Thoracic aorta (tissue), 2 donors: Measurements from ENCODE around the gene GPC6. TPM values are rescaled to one million over a fixed set of nuclear protein-coding genes. Genes with fewer than 3 reads are reported as not detected.
"Not testable (repeated sequence)": the region's sequence is repeated elsewhere in the genome, so short reads cannot be mapped to it uniquely, and the experiment has no call there.

Source experiments
- ATAC-seq: fragments of 150-250 bp; one replicate; pipeline ENCODE4 v1.8.0; 2017; ENCODE audit warnings: low read depth; ENCODE audit not compliant: insufficient number of reproducible peaks, low FRiP score
- DNase-seq: peaks from one replicate; pipeline ENCODE4 v3.0.0-alpha.2; 2020; ENCODE audit warnings: low spot score
- H3K27ac ChIP-seq, 2 donors: fragments of 200-600 bp; sonication (generic); 1 replicate in 1 of 2; 2 replicates in 1 of 2; pipeline ENCODE4 v1.5.1; 2016; ENCODE audit warnings: mild to moderate bottlenecking in 2 of 2, moderate library complexity in 2 of 2
- H3K27me3 ChIP-seq: fragments of 200-600 bp; sonication (generic); replicated peaks from 2 replicates; pipeline ENCODE4 v1.6.0; 2016; ENCODE audit warnings: mild to moderate bottlenecking; ENCODE audit not compliant: insufficient read depth
- H3K36me3 ChIP-seq: fragments of 200-600 bp; sonication (generic); one replicate; pipeline ENCODE4 v1.5.1; 2016
- H3K4me1 ChIP-seq, 2 donors: fragments of 200-600 bp; sonication (generic); 1 replicate in 1 of 2; 2 replicates in 1 of 2; pipeline versions ENCODE4 v1.5.1 to v1.6.0; 2016; ENCODE audit warnings: low read depth in 2 of 2, mild to moderate bottlenecking in 1 of 2; ENCODE audit not compliant: control insufficient read depth in 1 of 2
- H3K4me3 ChIP-seq: fragments of 200-600 bp; sonication (generic); 2 replicates; pipeline ENCODE4 v1.5.1; 2016; ENCODE audit warnings: mild to moderate bottlenecking
- H3K9me3 ChIP-seq: fragments of 200-600 bp; sonication (generic); 2 replicates; pipeline ENCODE4 v1.5.1; 2016
- total RNA-seq, 2 donors: library from RNA; depleted of rRNA; stranded (reverse); fragments of >200 nt; gene quantifications; one replicate each; pipeline versions ENCODE4 v1.1.0 to v1.2.3, GENCODE V29; 2016
- TF ChIP-seq, protein P1 (sequence below): fragments of 200-600 bp; sonication (generic); IDR thresholded peaks from one replicate; pipeline ENCODE4 v1.5.1; 2019; ENCODE audit warnings: antibody characterized with exemption

GPC6 gene
- total RNA-seq, 2 donors from 2014 or later = 34.9 to 56.4 TPM

DNA sequence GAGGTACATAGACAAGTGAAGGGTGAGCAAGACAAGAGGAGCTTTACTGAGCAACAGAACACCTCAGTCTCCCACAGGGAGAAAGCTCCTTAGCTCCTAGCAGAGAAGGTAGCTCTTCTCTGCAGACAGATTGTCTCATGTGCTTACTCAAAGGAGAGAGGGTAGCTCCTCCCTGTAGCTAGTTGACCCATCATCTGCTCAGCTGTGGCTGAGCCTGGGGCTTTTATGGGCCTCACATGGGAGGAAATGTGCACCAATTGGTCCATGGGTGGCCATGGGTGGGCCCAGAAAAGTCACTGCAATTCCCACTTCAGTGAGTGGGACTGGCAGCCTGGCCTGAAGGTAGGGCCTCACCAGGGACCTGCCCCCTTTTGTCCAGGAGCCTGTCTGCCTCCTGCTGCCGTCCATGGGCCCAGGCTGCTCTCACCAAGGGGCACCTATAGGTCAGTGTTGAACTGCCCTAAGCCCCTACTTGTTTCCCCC is 246.2 kb downstream of the GPC6 start:
- H3K9me3 ChIP-seq = no peaks in the 10 kb centered on the region
- no peak for ATAC-seq
- peaks cover 20 to 26% of the 10 kb centered on the region in 2 donors for H3K4me1 ChIP-seq

DNA sequence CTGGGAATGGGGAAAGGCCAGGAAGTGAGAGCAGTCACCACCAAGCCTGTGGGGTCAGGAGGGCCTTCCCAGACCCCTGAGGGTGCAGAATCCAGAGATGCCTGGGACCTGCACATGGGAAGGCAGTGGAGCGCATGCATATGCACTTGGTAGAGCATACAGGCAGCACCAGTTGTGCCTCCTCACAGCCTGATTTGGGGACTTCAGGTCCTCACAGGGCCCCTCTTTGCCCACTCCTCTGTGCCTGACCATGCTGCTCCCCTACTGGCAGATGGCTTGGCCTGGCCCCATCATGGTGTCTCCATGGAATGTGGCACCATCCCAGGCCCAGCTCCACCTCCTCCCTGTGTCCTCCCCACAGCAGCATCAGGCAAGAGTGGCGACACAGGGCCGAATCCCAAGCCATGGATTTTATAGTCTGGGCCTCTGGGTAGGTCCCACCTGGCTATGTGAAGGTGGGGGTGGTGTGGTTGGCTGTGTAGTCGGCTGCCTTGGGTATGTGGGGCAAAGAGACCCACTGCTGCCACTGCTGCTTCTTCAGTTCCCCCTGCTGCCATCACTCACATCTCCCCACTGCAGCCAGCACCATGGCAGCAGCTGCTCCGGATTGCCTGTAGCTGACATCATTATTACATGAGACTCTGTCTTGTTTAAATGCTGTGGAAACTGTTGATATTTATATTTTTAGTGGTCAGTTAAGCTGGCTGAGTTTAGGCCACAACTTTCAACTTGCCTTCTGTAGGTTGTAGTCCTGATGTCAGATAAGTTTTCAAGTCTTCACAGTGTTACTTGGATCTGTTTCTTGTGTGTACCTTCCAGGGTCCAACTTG is 247.0 kb downstream of the GPC6 start:
- TF ChIP-seq, protein P1, sequence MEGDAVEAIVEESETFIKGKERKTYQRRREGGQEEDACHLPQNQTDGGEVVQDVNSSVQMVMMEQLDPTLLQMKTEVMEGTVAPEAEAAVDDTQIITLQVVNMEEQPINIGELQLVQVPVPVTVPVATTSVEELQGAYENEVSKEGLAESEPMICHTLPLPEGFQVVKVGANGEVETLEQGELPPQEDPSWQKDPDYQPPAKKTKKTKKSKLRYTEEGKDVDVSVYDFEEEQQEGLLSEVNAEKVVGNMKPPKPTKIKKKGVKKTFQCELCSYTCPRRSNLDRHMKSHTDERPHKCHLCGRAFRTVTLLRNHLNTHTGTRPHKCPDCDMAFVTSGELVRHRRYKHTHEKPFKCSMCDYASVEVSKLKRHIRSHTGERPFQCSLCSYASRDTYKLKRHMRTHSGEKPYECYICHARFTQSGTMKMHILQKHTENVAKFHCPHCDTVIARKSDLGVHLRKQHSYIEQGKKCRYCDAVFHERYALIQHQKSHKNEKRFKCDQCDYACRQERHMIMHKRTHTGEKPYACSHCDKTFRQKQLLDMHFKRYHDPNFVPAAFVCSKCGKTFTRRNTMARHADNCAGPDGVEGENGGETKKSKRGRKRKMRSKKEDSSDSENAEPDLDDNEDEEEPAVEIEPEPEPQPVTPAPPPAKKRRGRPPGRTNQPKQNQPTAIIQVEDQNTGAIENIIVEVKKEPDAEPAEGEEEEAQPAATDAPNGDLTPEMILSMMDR = no peak
- Histone ChIP-seq H3K9me3 (no peaks in the 10 kb centered on the region), H3K4me1 (peaks cover 20 to 26% of the 10 kb centered on the region in 2 donors), H3K4me3 (no peak overlapping the region), H3K36me3 (no peaks in the 10 kb centered on the region), H3K27me3 (no peaks in the 10 kb centered on the region), H3K27ac (no peak overlapping the region)
- ATAC-seq (no peak), DNase-seq (no peak)

More for the DNA sequence above, 246.2 kb downstream of the GPC6 start:
- no peaks in the 10 kb centered on the region for H3K27me3 ChIP-seq
- no peak for DNase-seq
- no peak overlapping the region for H3K27ac ChIP-seq
- H3K4me3 ChIP-seq = no peak overlapping the region
- TF ChIP-seq, protein P1 = no peak
- H3K36me3 ChIP-seq = no peaks in the 10 kb centered on the region

DNA sequence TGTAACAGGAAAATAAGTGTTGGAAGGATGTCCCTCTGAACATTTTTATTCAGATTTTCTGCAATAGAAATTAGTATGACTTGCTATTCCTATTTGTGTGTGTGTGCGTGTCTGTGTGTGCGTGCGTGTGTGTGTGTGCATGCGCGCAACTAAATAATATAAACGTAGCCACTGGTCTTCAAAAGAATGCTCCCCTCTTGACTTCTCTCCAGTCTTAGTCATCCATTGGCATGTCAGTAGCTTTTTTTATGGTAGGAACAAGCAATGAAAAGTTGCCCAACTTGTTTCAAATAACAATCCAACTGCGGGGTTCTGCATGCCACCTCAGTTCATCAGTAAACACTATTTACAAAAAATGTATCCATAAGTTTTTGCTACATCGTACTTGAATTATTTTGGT is 249.6 kb downstream of the GPC6 start:
- no peak overlapping the region for H3K27ac ChIP-seq
- H3K27me3 ChIP-seq = no peaks in the 10 kb centered on the region
- ATAC-seq (no peak), DNase-seq (no peak)
- H3K9me3 ChIP-seq = no peaks in the 10 kb centered on the region
- TF ChIP-seq, protein P1 = no peak
- H3K4me3 ChIP-seq = peak overlapping the region; percentile 9
- H3K4me1 ChIP-seq = peaks cover 20 to 26% of the 10 kb centered on the region in 2 donors
- no peaks in the 10 kb centered on the region for H3K36me3 ChIP-seq

DNA sequence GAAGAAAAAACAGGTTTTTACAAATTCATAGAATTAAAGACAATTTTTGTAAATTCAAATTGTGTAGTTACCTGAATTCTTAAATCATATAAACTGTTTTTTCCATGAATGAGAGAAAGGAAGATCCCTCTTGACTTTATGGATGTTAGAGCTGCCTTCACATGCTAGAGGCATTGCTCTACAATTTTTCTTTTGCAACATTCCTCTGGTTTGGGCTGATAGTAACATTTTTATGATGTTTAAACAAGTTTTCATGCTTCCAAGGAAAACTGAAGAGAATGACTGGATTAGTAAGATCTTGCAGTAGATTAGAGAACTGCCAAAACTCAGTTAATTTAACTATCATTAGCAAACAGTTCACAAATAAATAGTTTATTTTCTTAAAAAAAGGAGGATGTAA is 250.6 kb downstream of the GPC6 start:
- ATAC-seq (no peak), DNase-seq (no peak)
- H3K9me3 ChIP-seq = no peaks in the 10 kb centered on the region
- no peaks in the 10 kb centered on the region for H3K36me3 ChIP-seq
- H3K27me3 ChIP-seq = no peaks in the 10 kb centered on the region
- no peak overlapping the region for H3K27ac ChIP-seq
- TF ChIP-seq, protein P1 = no peak
- no peak overlapping the region for H3K4me3 ChIP-seq
- H3K4me1 ChIP-seq = peaks cover 20 to 26% of the 10 kb centered on the region in 2 donors

DNA sequence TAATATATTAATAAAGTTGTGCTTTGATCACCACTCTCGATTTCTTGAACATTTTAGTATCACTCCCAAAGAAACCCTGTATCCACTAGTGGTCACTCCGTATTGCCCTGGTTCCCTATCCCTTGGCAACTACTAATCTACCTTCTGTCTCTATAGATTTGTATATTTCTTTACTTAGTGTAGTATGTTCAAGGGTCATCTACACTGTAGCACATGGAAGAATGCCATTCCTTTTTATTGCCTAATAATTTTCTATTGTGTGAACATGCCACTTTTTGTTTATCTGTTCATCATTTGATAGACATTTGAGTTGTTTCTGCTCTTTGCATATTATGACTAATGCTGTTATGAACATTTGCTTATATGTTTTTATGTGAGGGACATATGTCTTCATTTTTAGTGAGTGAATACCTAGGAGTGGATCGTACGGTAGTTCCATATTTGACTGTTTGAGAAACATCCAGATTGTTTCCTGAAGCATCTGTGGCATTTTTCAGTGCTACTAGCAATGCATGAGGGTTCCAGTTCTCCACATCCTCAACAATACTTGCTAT is 254.0 kb downstream of the GPC6 start:
- ATAC-seq (no peak), DNase-seq (no peak)
- Histone ChIP-seq H3K9me3 (no peaks in the 10 kb centered on the region), H3K4me1 (peaks cover 9 to 12% of the 10 kb centered on the region in 2 donors), H3K27ac (no peak overlapping the region), H3K27me3 (no peaks in the 10 kb centered on the region), H3K4me3 (no peak overlapping the region), H3K36me3 (no peaks in the 10 kb centered on the region)
- TF ChIP-seq, protein P1 = no peak

DNA sequence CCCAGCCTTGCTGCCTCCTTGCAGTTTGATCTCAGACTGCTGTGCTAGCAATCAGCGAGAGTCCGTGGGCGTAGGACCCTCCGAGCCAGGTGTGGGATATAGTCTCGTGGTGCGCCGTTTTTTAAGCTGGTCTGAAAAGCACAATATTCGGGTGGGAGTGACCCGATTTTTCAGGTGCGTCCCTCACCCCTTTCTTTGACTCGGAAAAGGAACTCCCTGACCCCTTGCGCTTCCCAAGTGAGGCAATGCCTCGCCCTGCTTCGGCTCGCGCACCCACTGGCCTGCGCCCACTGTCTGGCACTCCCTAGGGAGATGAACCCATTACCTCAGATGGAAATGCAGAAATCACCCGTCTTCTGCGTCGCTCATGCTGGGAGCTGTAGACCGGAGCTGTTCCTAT is 269.5 kb downstream of the GPC6 start:
- not testable (repeated sequence) for DNase-seq, H3K36me3 ChIP-seq, H3K27me3 ChIP-seq, H3K27ac ChIP-seq, H3K4me3 ChIP-seq, ATAC-seq, H3K9me3 ChIP-seq
- peaks cover 0 to 15% of the 10 kb centered on the region in 2 donors for H3K4me1 ChIP-seq
